Activated CD8-positive, alpha-beta memory T cell treated with anti-CD3 and anti-CD28 coated beads, Interleukin-2, amount 50 U/mL, for 1 hour (primary cell): ENCODE results near the gene STMN3.

Experiments used
- DNase-seq: peaks from one replicate; pipeline ENCODE4 v3.0.0-alpha.2; 2020; ENCODE audit errors: extremely low read depth

The STMN3 gene

DNA sequence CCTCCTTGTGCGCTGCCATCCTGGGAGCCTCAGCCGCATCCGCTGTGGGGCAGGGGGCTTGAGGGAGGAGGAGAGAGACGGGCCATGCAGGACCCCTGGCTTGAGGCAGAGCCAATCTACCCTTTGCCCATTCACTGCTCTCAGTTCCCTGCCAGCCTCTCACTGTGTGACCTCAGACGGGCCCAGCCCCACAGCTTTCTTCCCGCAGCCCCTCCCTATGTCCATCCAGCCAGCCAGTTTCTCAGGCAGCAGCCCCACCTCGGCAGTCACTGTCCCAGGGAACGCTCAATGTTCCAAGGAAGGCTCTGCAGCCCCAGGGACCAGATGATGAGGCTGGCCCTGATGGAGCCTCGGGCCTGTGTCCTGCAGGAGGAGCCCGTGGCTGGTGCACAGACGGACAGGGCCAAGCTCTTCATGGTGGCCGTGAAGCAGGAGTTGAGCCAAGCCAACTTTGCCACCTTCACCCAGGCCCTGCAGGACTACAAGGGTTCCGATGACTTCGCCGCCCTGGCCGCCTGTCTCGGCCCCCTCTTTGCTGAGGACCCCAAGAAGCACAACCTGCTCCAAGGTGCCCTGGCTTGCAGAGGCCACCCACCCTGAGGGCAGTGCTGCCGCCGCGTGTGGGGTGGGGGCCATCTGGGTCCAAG is 39.3 kb upstream of the STMN3 start:
- no peak for DNase-seq

DNA sequence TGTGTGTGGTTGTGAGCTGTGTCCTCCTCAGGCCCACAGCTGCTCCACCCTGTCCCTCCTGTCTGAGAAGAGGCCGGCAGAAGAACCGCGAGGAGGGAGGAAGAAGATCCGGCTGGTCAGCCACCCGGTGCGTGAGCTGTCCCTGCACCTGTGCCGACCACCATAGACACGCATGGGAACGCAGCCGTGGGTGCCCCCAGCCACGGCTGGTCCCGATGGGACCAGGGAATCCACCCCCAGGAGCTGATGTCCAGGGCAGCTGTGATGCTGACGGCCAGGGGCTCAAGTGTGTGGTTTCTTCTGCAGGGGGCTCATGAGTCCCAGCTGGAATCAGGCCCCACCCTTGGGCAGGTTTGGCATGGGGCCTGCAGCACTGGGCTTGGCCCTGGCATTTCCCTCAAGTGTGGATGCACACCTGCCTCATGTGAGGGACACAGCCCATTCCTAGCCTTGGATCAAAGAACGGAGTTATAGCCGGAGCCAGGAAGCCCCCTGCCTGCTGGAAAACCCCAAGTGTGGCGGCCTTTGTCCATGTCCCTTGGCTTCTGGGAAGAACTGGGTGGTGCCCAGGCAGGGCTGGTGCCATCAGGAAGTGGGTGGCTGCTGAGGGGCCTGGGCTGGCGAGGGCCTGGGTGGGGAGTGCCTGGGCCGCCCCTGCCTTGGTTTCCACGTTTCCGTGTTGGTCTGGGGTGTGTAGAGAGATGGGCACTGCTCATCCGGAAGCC is 38.6 kb upstream of the STMN3 start:
- no peak for DNase-seq

DNA sequence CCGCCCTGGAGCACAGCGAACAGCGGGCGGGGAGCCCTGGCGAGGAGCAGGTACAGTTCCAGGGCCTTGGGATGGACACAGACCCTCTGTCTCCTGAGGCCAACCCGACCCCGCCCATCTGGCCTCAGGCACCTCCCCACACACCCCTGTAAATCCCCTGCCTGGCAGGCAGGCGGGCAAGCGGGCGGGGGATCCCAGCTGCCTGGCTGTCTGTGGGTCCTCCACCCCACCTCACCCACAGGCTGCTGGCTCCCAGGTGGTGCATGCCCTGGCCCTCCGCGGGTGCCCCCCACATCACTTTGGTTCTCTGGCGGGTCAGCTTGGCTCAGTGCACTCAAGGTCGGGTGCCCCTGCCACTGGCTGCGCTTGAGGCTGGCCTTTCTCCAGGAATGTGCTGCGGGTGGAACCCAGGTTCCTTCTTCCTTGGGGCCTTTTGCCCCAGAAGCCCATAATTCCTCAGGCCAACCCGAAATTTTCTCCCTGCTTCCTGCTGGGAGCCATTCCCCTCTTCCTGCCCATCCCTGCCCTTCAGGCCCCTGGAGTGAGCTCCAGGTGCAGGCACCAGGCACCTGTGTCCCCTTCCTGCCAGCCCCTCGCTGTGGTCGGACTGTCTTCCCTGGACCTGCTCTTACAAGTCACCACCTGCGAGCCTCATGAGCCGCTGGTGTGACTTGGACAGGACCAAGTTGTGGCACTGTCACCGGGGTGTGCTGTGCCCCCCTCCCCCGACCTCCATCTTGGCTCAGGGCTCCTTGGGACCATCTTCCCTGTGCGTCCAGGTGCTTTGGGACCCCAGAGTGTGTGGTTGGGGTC is 37.9 kb upstream of the STMN3 start:
- no peak for DNase-seq

DNA sequence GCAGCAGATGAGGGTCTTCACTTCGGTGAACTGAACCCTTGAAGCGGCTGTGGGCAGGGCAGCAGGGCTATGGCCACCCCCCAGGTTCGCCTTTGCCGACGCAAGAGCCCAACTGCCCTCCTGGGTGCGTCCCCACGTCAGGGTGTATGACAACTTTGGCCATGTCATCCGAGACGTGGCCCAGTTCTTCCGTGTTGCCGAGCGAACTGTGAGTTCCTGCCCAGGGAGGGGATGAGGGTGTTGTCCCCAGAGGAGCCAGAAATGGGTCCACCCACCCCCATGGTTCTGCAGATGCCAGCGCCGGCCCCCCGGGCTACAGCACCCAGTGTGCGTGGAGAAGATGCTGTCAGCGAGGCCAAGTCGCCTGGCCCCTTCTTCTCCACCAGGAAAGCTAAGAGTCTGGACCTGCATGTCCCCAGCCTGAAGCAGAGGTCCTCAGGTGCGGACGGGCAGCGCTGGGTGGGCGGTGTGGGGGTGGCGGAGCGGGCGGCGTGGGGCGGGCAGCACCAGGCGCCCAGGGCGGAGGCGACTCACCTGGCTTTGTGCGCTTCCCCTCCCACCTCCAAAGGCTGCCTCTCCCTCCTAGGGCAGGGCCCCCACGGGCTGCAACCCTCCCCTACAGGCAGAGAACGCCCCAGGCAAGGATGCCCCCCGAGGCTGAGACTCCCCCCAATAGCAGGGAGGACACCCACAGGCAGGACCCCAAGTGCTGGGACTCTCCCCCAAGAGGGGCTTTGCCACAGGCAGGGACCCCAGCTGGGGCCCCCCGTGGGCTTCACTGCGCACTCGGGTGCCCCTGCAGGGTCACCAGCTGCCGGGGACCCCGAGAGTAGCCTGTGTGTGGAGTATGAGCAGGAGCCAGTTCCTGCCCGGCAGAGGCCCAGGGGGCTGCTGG is 37.0 kb upstream of the STMN3 start:
- no peak for DNase-seq

GRCh38 chr20:63689046-63690002 is 36.1 kb upstream of the STMN3 start:
- no peak for DNase-seq

GRCh38 chr20:63688228-63689045 is 35.2 kb upstream of the STMN3 start:
- no peak for DNase-seq

DNA sequence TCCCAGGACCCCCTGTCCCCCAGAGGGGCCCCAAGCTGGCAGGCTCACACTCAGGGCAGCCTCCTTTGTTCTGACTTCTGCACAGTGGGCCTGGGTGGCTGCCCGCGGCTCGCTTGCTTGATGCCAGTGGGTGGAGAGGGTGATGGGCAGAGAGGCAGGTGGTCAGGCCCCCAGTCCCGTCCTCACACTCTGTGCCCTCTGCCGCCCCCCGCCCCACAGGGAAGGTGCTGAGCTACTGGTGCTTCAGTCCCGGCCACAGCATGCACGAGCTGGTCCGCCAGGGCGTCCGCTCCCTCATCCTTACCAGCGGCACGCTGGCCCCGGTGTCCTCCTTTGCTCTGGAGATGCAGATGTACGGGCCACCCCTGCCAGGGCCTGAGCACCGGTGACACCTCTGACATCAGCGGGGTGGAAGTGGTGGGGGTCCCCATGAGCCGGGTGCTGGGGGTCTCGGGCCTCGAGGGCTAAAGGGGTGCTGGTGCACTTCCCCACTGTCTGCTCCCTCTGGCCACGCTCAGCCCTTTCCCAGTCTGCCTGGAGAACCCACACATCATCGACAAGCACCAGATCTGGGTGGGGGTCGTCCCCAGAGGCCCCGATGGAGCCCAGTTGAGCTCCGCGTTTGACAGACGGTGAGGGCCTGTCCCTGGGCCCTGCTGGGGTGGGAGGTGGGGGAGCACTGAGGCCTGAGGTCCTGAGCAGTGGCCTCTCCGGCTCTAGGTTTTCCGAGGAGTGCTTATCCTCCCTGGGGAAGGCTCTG is 34.4 kb upstream of the STMN3 start:
- DNase-seq: no peak

- no peak for DNase-seq
These were observed 33.5 kb upstream of the STMN3 start for GRCh38 chr20:63686492-63687321.

DNA sequence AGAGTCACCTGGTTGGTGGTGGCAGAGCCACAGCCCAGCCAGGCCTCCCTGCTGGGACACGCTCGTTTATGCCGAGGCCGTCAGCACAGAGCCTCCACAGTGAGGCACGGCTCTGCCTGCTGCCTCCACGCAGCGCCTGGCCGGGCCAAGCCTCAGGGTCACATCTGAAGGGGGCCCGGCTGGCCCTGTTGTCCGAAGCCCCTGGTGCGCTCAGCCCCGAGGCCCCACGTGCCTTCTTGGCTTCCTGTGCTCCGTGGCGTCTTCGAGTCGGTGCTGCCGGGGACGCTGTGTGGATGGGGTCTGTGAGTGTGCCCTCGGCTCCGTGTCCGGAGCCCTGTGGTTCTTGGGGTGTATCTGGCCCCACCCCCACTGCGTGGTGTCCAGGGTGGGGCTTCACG is 32.9 kb upstream of the STMN3 start:
- DNase-seq: no peak

- DNase-seq: no peak
These were observed 32.2 kb upstream of the STMN3 start for GRCh38 chr20:63685269-63686026.

DNA sequence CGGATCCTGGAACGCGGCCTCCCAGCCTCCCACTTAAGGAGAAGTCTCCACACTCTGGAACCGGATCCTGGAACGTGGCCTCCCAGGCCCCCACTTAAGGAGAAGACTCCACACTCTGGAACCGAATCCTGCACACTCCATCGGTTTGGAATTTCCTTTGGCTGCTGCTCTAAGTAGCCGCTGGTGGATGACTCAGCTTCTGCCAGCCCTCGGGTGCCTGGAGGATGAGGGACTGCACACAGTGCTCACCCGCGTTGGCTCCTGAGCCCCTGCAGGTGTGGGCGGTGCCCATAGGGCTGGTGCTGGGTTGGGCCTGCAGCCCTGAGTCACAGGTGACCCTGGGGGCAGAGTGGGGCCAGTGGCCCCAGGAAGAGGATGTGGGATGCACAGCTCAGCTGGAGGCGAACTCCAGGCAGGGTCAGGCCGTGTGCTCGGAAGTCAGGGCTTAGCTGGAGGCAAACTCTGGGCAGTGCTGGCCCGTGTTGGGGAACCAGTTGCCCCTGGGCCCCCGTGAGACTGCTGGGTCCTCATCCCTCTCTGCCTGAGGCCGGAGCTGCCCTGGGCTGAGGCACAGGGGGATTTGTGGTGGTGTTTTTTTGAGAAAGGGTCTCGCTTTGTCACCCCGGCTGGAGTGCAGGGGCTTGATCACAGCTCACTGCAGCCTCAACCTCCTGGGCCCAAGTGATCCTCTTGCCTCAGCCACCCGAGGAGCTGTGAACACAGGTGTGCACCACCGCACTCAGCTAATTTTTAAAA is 29.3 kb upstream of the STMN3 start:
- no peak for DNase-seq

DNA sequence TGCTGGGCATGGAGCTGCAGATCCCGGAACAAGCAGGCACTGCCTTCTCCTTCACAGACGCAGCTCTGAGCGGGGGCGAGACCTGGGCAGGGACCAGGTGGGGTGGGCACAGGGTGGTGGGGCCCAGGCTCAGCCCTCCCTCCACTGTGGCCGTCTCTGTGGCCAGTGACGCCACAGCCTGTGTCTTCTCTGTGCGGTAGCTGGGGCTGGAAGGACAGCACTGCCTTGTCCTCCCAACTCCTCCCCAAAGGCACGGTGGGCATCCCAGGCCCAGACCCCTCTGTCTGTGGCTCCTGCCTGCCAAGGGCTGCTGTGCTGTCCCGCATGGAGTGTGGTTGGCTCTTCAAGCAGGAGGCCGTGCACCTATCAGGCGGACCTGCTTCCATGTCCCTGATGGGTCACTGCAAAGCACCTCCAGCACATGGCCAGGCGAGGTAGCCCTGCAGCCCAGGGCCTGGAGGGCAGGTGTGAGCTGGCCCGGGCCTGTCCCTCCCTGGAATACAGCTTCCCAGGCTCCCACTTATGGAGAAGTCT is 28.5 kb upstream of the STMN3 start:
- no peak for DNase-seq

DNA sequence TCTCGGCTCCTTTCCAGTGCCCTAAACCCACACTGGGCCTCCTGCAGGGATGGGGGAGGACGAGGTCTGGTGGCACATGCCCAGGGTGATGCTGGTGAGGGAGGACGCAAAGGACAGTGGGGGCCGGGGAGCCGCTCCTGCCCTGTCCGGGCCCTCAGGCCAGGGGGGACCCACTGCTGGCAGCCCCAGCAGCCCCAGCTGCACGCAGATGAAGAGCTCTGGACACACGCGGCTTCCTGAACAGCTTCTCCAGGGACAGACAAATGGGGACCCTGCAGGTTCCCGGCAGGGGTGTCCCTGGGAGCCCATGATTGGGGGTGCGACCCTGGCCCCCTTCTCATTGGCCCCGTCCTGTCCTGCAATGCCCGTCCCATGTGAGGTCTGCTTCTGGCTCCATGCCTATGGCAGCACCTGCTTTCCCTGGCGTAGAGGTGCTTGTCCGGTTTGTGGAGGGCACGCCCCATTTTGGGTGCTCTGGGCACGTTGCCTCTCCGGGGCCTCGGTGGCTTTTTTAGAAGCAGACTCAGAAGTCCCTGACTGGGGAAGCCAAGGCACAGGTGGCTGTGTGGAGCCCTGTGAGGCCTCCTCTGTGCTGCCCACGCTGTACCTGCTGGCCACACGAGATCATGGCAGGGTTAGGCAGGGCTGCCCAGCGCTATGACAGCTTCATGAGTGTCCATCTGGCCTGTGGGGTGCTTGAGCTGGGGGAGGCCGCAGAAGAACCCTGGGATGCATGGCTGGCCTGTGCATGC is 27.8 kb upstream of the STMN3 start:
- no peak for DNase-seq

GRCh38 chr20:63680427-63680826 is 27.2 kb upstream of the STMN3 start:
- DNase-seq: no peak

- DNase-seq: no peak
These were observed 26.6 kb upstream of the STMN3 start for GRCh38 chr20:63679799-63680305.
